ENCODE results near the gene OTUB2. TPM values are rescaled to one million over a fixed set of nuclear protein-coding genes. Genes with fewer than 3 reads are reported as not detected.

OTUB2 gene
- polyA plus RNA-seq, 1 donor (not counting 4 experiments of a cell fraction or from before 2014, with no cell fraction given): 2.6 TPM

DNA sequence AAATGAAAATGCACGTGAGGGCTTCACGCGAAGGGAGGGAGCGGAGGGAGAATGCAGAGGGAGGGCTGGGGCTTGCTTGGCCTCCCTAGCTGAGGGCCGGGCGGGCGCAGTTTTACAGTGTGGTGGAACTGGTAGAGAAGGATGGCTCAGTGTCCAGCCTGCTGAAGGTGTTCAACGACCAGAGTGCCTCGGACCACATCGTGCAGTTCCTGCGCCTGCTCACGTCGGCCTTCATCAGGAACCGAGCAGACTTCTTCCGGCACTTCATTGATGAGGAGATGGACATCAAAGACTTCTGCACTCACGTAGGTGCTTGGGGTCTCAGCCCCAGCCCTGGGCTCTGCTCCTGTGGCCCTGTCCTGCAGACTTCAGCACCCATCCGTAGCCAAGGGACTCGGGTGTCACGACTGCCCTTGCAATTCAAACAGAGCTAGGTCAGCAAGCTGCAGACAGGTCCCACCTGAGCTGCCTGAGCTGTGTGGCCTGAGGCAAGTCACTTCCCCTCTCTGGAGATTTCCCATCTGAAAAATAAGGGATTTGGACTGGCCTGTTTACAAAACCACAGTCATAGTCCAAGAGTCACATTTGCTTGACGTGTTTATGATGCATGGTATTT lies 18.4 kb downstream of the OTUB2 start:
- H3K4me3 ChIP-seq (ENCODE audit: control insufficient read depth in 2 of 3, extremely low read depth in 1 of 3, insufficient read depth in 2 of 3, low read depth in 1 of 3, low read length in 3 of 3): no peak overlapping the region
- H3K36me3 ChIP-seq (ENCODE audit: control insufficient read depth in 2 of 2, extremely low read depth in 1 of 2, insufficient read depth in 2 of 2, low read length in 2 of 2): peaks cover 18 to 26% of the 10 kb centered on the region in 2 experiments
- no peaks in the 10 kb centered on the region for H3K79me2 ChIP-seq (ENCODE audit: control insufficient read depth, insufficient read depth, low read length)
- no peaks in the 10 kb centered on the region for H3K27me3 ChIP-seq (ENCODE audit: control insufficient read depth, extremely low read depth, insufficient read depth, low read length)
- H4K20me1 ChIP-seq (ENCODE audit: control insufficient read depth, extremely low read depth, insufficient read depth, low read length): no peaks in the 10 kb centered on the region
- no peak overlapping the region for H2AFZ ChIP-seq (ENCODE audit: control insufficient read depth, low read length)
- H3K9me3 ChIP-seq (ENCODE audit: control insufficient read depth, low read depth, low read length): no peaks in the 10 kb centered on the region
- TF ChIP-seq EZH2 (IDR thresholded peaks at IDR 0.05; ENCODE audit: low read length): no peak
- TF ChIP-seq, protein P1, sequence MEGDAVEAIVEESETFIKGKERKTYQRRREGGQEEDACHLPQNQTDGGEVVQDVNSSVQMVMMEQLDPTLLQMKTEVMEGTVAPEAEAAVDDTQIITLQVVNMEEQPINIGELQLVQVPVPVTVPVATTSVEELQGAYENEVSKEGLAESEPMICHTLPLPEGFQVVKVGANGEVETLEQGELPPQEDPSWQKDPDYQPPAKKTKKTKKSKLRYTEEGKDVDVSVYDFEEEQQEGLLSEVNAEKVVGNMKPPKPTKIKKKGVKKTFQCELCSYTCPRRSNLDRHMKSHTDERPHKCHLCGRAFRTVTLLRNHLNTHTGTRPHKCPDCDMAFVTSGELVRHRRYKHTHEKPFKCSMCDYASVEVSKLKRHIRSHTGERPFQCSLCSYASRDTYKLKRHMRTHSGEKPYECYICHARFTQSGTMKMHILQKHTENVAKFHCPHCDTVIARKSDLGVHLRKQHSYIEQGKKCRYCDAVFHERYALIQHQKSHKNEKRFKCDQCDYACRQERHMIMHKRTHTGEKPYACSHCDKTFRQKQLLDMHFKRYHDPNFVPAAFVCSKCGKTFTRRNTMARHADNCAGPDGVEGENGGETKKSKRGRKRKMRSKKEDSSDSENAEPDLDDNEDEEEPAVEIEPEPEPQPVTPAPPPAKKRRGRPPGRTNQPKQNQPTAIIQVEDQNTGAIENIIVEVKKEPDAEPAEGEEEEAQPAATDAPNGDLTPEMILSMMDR (optimal IDR thresholded peaks at IDR 0.05 in 1 of 3, IDR thresholded peaks at IDR 0.05 in 1 of 3, conservative IDR thresholded peaks at IDR 0.05 in 1 of 3; ENCODE audit: extremely low read depth in 1 of 3, insufficient read depth in 2 of 3, low read length in 3 of 3): no peak
- H3K9me1 ChIP-seq (ENCODE audit: control insufficient read depth, extremely low read depth, insufficient read depth, low read length): no peaks in the 10 kb centered on the region
- dilution Hi-C loops (cut with MboI; ENCODE audit: extremely low pct_ligation_motif_present, low sequenced_read_pairs): no loop called here
- DNase-seq (ENCODE audit: low read depth, low spot score) (no peak), FAIRE-seq (no peak)
- H3K27ac ChIP-seq (ENCODE audit: control insufficient read depth, insufficient read depth, low read length): no peak overlapping the region
- H3K4me2 ChIP-seq (ENCODE audit: control insufficient read depth, extremely low read depth, insufficient read depth, low read depth, low read length): no peak overlapping the region
- H3K9ac ChIP-seq (ENCODE audit: control insufficient read depth, extremely low read depth, insufficient read depth, low read length): no peak overlapping the region
- no peaks in the 10 kb centered on the region for H3K4me1 ChIP-seq (ENCODE audit: control insufficient read depth, extremely low read depth, insufficient read depth, low read length)

DNA sequence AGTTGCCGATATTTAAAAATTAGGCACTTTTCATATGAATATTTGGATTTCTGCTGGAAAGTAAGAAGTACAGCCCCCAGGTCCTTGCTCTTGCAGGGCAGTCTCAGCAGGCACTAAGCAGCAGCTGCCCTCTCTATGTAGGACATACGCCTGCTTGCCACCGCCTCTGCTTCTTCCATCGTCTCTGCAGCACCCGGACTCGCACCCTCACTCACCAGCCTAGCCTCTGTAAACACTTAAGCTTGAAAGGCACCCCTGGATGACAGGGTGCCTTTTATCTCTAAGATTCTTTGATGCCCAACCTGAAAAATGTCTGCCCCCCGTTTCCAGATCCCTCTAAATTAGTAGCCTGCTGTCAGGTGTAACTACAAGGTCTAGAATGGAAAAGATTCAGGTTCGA lies 19.0 kb downstream of the OTUB2 start:
- no peak overlapping the region for H3K9ac ChIP-seq (ENCODE audit: control insufficient read depth, extremely low read depth, insufficient read depth, low read length)
- H4K20me1 ChIP-seq (ENCODE audit: control insufficient read depth, extremely low read depth, insufficient read depth, low read length): no peaks in the 10 kb centered on the region
- dilution Hi-C loops (cut with MboI; ENCODE audit: extremely low pct_ligation_motif_present, low sequenced_read_pairs): no loop called here
- TF ChIP-seq, protein P1 (optimal IDR thresholded peaks at IDR 0.05 in 1 of 3, IDR thresholded peaks at IDR 0.05 in 1 of 3, conservative IDR thresholded peaks at IDR 0.05 in 1 of 3; ENCODE audit: extremely low read depth in 1 of 3, insufficient read depth in 2 of 3, low read length in 3 of 3): no peak
- TF ChIP-seq EZH2 (IDR thresholded peaks at IDR 0.05; ENCODE audit: low read length): no peak
- no peak for FAIRE-seq
- H3K27ac ChIP-seq (ENCODE audit: control insufficient read depth, insufficient read depth, low read length): no peak overlapping the region
- H3K9me3 ChIP-seq (ENCODE audit: control insufficient read depth, low read depth, low read length): no peaks in the 10 kb centered on the region
- H3K9me1 ChIP-seq (ENCODE audit: control insufficient read depth, extremely low read depth, insufficient read depth, low read length): no peaks in the 10 kb centered on the region
- no peak overlapping the region for H3K4me2 ChIP-seq (ENCODE audit: control insufficient read depth, extremely low read depth, insufficient read depth, low read depth, low read length)
- no peaks in the 10 kb centered on the region for H3K27me3 ChIP-seq (ENCODE audit: control insufficient read depth, extremely low read depth, insufficient read depth, low read length)
- no peak for DNase-seq (ENCODE audit: low read depth, low spot score)
- no peak overlapping the region for H2AFZ ChIP-seq (ENCODE audit: control insufficient read depth, low read length)
- peaks cover 17 to 26% of the 10 kb centered on the region in 2 experiments for H3K36me3 ChIP-seq (ENCODE audit: control insufficient read depth in 2 of 2, extremely low read depth in 1 of 2, insufficient read depth in 2 of 2, low read length in 2 of 2)
- no peak overlapping the region for H3K4me3 ChIP-seq (ENCODE audit: control insufficient read depth in 2 of 3, extremely low read depth in 1 of 3, insufficient read depth in 2 of 3, low read depth in 1 of 3, low read length in 3 of 3)
- H3K79me2 ChIP-seq (ENCODE audit: control insufficient read depth, insufficient read depth, low read length): no peaks in the 10 kb centered on the region
- H3K4me1 ChIP-seq (ENCODE audit: control insufficient read depth, extremely low read depth, insufficient read depth, low read length): no peaks in the 10 kb centered on the region
